Bone marrow (tissue), 2 donors: ENCODE data around the gene GPR15LG.
"Not testable (repeated sequence)": the region's sequence is repeated elsewhere in the genome, so short reads cannot be mapped to it uniquely, and the experiment has no call there.

Source experiments
- DNase-seq, 2 donors: peaks; one replicate each; lab custom pipeline; 2025; lab: John Stamatoyannopoulos, UW

GPR15LG gene

GRCh38 chr10:84173501-84173929 lies at the start of gene GPR15LG:
Gene GPR15LG, plus strand, starts transcription at chr10:84173801. Its CDS starts 51 bp downstream, at chr10:84173852.
- DNase-seq: no peak

- not testable (repeated sequence) for DNase-seq
Measured at GRCh38 chr10:84125910-84126784, 47.5 kb upstream of the GPR15LG start.

- no peak for DNase-seq
Measured at GRCh38 chr10:84126785-84127167, 46.8 kb upstream of the GPR15LG start.

GRCh38 chr10:84135836-84136235 lies 37.8 kb upstream of the GPR15LG start:
- DNase-seq: no peak

GRCh38 chr10:84137811-84138210 lies 35.8 kb upstream of the GPR15LG start:
- no peak for DNase-seq

GRCh38 chr10:84138478-84139125 lies 35.0 kb upstream of the GPR15LG start:
- DNase-seq: no peak

- peak; percentile 95 to 98 for DNase-seq
Measured at GRCh38 chr10:84139126-84140035, 34.2 kb upstream of the GPR15LG start, which contains the start of gene GHITM. Gene GHITM, plus strand, starts transcription at chr10:84139509. Its CDS starts 1,992 bp downstream, at chr10:84141501.

GRCh38 chr10:84140036-84140379 lies 33.6 kb upstream of the GPR15LG start:
- no peak for DNase-seq

- no peak for DNase-seq
Measured at GRCh38 chr10:84147347-84147746, 26.3 kb upstream of the GPR15LG start.

- peak in 1 of 2 donors; percentile 38 for DNase-seq
Measured at GRCh38 chr10:84148006-84148597, 25.5 kb upstream of the GPR15LG start.

- no peak for DNase-seq
Measured at GRCh38 chr10:84149854-84150253, 23.7 kb upstream of the GPR15LG start.

GRCh38 chr10:84152769-84153168 lies 20.8 kb upstream of the GPR15LG start:
- DNase-seq: no peak

- DNase-seq: no peak
Measured at GRCh38 chr10:84155521-84155920, 18.1 kb upstream of the GPR15LG start.

GRCh38 chr10:84156009-84156408 lies 17.6 kb upstream of the GPR15LG start:
- no peak for DNase-seq

- DNase-seq: peak; percentile 33 to 48
Measured at GRCh38 chr10:84156768-84157167, 16.8 kb upstream of the GPR15LG start.

GRCh38 chr10:84158061-84158460 lies 15.5 kb upstream of the GPR15LG start:
- no peak for DNase-seq

GRCh38 chr10:84158550-84158949 lies 15.1 kb upstream of the GPR15LG start:
- DNase-seq: no peak

- DNase-seq: no peak
Measured at GRCh38 chr10:84159076-84159685, 14.4 kb upstream of the GPR15LG start.

- DNase-seq: no peak
Measured at GRCh38 chr10:84160663-84161362, 12.8 kb upstream of the GPR15LG start.

GRCh38 chr10:84163996-84164395 lies 9.6 kb upstream of the GPR15LG start:
- no peak for DNase-seq

GRCh38 chr10:84164442-84164841 lies 9.2 kb upstream of the GPR15LG start:
- DNase-seq: no peak
